GM13976 (cell line): ENCODE results near the gene BBS9.
A peak's percentile ranks its signal among the peaks of the same experiment; 100 is the strongest.

ENCODE experiments used
- DNase-seq: peaks from one replicate; pipeline ENCODE4 v3.0.0; 2012; ENCODE audit warnings: low spot score
- CTCF ChIP-seq: IDR thresholded peaks from 2 replicates; pipeline ENCODE4 v1.5.1; 2012; ENCODE audit warnings: borderline replicate concordance, mild to moderate bottlenecking; ENCODE audit not compliant: insufficient read depth; ENCODE audit errors: extremely low read depth, missing control alignments, control extremely low read depth
- in situ Hi-C: fragments of 300-500 bp; cut with MboI; formaldehyde crosslinking; loops from one replicate; pipeline ENCODE4 v1.12.0; 2022; ENCODE audit warnings: low sequenced_read_pairs, mixed read lengths, inconsistent platforms; ENCODE audit not compliant: unreplicated experiment

BBS9 gene

GRCh38 chr7:33128990-33129805 lies at the start of gene BBS9:
Gene BBS9 (plus strand): TSS chr7:33129564. CDS start chr7:33146253, 16,689 bp downstream.
- DNase-seq, result peak; percentile 95
- no peak for TF ChIP-seq CTCF
- in situ Hi-C loops, result no loop called here

- DNase-seq, result no peak
- TF ChIP-seq CTCF, result no peak
- in situ Hi-C loops, result no loop called here
Measured at GRCh38 chr7:33079763-33080690, 49.3 kb upstream of the BBS9 start.

- in situ Hi-C loops, result no loop called here
- no peak for DNase-seq
- no peak for TF ChIP-seq CTCF
Measured at GRCh38 chr7:33087356-33087755, 42.0 kb upstream of the BBS9 start.

- no peak for DNase-seq
- in situ Hi-C loops, result no loop called here
- no peak for TF ChIP-seq CTCF
Measured at GRCh38 chr7:33087858-33088257, 41.5 kb upstream of the BBS9 start.

GRCh38 chr7:33089142-33089541 lies 40.2 kb upstream of the BBS9 start:
- in situ Hi-C loops, result no loop called here
- DNase-seq, result no peak
- no peak for TF ChIP-seq CTCF

- in situ Hi-C loops, result no loop called here
- DNase-seq, result no peak
- no peak for TF ChIP-seq CTCF
Measured at GRCh38 chr7:33091111-33091531, 38.2 kb upstream of the BBS9 start.
